NOMO-1 treated with DMSO at 0.1 percent for 48 hours (cell line): ENCODE results near the gene MMS22L.

Experiments used
- DNase-seq: peaks from one replicate; lab custom pipeline; 2025; ENCODE audit not compliant: unreplicated experiment; lab: John Stamatoyannopoulos, UW

MMS22L gene, protein sequence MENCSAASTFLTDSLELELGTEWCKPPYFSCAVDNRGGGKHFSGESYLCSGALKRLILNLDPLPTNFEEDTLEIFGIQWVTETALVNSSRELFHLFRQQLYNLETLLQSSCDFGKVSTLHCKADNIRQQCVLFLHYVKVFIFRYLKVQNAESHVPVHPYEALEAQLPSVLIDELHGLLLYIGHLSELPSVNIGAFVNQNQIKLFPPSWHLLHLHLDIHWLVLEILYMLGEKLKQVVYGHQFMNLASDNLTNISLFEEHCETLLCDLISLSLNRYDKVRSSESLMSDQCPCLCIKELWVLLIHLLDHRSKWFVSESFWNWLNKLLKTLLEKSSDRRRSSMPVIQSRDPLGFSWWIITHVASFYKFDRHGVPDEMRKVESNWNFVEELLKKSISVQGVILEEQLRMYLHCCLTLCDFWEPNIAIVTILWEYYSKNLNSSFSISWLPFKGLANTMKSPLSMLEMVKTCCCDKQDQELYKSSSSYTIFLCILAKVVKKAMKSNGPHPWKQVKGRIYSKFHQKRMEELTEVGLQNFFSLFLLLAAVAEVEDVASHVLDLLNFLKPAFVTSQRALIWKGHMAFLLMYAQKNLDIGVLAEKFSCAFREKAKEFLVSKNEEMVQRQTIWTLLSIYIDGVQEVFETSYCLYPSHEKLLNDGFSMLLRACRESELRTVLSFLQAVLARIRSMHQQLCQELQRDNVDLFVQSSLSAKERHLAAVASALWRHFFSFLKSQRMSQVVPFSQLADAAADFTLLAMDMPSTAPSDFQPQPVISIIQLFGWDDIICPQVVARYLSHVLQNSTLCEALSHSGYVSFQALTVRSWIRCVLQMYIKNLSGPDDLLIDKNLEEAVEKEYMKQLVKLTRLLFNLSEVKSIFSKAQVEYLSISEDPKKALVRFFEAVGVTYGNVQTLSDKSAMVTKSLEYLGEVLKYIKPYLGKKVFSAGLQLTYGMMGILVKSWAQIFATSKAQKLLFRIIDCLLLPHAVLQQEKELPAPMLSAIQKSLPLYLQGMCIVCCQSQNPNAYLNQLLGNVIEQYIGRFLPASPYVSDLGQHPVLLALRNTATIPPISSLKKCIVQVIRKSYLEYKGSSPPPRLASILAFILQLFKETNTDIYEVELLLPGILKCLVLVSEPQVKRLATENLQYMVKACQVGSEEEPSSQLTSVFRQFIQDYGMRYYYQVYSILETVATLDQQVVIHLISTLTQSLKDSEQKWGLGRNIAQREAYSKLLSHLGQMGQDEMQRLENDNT

GRCh38 chr6:97282726-97283617 is at the start of gene MMS22L:
Gene MMS22L (minus strand): TSS chr6:97283216. CDS start chr6:97282477, 739 bp downstream.
- peak; percentile 91 for DNase-seq

GRCh38 chr6:97322811-97323210 is 39.8 kb upstream of the MMS22L start:
- DNase-seq: no peak

DNA sequence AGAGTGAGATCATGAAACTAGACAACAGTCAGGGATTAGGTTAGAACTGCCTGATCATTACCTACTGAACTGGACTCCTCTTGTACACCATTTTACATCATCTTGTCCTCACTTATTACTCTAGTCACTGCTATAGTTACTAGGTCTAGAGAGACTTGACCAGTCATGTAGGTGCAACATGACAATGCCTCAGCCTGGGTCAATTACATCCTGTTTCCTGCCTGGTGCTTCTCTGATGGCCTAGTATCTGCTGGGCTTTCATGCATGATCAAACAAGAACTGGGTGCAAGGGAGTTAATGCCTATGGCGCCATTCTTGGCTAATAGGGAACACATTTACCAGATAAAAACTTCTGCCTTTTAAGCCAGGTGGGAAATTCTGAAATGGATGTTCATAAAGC is 39.2 kb upstream of the MMS22L start:
- DNase-seq: no peak

- DNase-seq: no peak
Measured at GRCh38 chr6:97316978-97317377, 34.0 kb upstream of the MMS22L start.

DNA sequence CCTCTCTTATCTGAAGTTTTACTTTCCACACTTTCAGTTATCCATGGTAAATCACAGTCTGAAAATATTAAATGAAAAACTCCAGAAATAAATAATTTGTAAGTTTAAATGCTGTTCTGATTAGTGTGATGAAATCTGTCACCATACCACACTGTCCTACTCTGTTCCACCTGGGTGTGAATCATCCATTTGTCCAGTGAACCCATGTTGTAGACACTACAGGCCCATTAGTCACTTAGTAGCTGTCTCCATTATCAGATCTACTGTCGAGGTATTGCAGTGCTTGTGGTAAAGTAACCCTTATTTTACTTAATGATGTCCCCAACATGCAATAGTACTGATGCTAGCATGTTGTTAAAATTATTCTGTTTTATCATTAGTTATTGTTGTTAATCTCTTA is 29.2 kb upstream of the MMS22L start:
- no peak for DNase-seq

DNA sequence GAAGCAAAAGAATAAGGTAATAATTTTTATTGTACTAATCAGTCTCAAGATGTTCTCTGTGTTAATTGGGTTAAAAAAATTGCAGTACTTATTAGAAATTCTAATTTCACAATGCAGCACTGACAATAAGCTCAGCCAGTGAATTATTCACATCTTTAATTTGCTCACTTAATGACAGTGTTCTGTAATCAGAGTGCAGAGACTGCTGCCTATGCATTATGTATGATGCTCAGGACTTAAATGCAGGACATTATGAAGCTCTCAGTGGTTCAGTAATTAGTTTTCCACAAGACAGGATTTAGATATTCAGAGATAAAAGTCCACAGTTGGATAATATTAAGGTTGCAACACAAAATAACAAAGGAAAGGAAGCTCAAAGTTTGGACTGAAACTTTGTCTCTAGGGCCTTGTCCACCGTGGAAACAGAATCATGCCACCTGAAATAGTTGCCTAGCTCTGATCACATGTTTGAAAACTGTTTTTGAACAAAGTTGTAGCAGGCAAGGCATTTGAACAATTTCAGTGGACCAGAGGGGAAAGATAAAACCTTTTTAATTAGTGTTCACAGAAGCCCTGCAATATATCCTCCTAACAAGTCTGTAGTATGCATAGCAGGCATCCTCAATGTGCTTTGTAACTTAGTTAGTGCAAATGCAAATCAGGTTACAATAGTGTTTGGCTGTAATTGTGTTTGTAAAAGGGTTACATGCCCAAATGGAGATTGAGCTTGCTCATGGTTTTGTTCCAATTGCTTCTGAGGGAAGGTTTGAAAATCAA is 23.7 kb upstream of the MMS22L start:
- no peak for DNase-seq

DNA sequence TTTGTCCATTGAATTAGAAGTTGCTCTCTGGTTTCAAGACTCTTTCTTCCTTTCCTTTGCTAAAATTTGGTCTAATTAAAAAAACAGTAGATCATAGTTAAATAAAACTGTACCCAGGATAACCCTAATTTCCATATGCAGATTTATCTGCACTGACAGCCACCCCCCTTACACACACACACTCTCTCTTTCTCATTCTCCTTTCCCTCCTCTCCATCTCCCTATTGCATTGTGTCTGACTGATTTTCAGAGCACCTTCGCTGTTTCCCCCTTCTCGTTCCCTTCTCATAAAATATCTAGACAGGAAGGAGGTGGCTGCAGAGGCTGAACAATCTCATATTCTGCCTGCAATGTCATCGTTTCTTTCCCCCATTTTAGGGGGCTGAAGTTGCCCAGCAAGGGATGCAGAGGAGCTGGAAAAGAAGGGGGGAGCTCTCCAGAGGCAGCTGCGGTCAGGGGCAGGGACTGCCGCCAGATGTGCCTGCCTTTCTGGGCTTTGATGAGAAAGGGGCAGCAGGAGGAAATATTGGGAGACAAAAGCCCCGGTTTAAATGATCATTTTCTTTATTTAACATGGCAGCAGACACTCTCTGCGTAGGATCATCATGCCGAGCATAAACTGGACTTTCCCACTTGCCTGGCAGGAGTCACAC is 22.5 kb upstream of the MMS22L start:
- no peak for DNase-seq

DNA sequence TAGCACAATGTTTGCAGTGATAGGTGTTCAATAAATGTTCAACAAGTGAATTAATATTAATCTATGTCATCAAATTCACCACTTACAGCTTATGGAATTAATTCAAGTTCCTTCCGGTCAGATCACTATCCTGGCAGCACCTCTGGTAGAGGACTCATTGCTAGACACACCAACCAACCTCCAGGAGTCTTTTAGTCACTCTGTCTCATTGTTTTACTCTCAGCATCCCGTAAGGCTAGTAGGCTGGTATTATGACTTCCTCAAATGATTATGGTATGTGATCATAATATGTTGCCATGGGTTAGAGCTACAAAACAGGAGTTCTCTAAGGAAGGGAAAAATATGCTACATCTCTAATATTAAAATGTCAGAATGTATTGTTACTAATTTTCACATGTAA is 21.7 kb upstream of the MMS22L start:
- no peak for DNase-seq

DNA sequence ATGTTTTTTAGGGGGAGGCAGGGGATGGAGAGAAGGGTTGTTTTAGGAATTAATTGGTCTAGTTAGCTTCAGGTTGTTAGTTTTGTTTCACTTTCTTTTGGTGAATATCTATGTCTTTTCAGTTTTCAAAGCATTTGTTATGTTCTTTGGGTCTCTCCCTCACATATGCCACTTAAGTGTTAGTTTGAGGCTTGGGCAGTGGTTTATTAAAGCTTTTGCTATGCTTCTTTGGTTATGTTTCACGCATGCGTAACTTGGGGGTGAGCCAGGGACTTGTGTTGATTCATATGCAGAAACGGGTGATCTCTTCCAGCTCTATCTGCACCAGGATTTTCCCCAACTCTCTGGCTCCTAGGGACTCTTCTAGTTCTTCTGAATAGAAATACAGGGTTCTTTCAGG is 11.4 kb upstream of the MMS22L start:
- no peak for DNase-seq

DNA sequence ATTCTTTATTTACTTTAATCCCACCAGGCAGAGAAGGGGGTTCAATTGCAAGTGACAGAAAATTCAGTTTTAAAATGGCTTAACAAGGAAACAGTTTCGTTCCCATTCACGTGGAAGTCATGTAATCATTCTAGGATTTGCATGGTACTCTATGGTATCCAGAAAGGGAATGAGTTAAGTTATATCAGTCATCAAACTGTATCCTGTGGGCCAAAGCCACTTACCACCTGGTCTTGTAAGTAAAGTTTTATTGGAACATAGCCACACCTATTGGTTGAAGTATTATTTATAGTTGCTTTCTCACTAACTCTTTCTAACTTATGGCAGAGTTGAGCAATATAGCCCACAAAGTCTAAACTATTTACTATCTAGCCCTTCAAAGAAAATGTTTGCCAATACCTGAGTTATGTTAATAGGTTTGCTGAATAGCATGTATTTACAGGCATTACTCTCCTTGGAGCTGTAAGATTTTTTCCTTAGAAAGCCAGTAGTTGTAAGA is 10.2 kb upstream of the MMS22L start:
- no peak for DNase-seq

- no peak for DNase-seq
Measured at GRCh38 chr6:97292671-97293070, 9.7 kb upstream of the MMS22L start.

DNA sequence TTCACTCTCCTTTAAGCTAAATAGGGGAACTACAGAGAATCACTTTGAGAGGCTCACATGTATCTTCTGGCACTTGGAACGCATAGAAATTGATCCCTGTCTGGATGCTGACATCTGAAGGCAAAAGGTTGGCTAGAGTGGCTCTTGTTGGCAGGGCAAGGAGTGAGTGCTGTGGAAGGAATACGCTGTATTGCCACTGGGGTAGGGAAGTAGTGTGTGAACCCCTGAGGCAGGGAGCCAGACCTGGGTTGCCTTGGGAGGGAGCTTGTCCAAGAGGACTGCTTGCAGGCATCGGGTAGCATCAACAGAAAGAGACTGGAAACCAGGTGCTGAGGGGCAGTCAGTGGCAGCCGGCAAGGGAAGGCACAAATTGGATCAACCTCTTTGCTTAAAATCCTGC is 8.9 kb upstream of the MMS22L start:
- no peak for DNase-seq

DNA sequence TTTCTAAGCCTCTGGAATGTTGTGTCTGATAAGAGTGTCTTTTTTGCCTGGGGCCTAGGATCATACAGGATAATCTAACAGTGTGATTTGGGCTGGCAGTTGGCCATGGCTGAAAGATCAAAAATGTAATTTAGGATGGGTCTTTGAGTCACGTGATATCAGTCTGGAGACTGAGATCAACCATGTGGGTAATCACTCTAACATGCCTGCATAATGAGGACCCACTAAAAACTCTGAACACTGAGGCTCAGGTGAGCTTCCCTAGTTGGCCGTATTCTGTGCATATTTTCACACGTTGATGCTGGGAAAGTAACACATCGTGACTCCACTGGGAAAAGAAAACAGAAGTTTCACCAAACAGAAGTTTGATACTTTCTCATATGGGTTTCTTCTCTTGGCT is 6.3 kb upstream of the MMS22L start:
- DNase-seq: no peak

- no peak for DNase-seq
Measured at GRCh38 chr6:97288188-97288587, 5.2 kb upstream of the MMS22L start.

GRCh38 chr6:97282238-97282725 is 734 bp downstream of the MMS22L start:
- no peak for DNase-seq

DNA sequence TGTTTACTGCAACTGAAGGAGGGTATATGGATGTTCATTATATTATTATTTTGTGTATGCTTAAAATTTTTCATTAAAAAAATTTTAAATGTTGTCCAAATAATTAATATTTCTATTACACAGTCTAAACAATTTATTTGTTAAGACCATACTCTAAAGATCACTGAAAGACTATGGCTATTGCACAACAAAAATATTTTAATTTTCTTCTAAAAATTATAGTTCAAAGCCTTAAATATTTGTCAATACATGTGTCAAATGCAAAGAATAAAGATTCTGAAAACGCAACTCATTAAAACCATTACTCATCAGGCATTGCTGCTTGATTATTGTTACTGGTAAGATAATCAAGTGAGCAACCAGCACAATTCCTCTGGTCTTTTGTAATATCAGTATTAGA is 2.2 kb downstream of the MMS22L start:
- no peak for DNase-seq

- no peak for DNase-seq
Measured at GRCh38 chr6:97275804-97276203, 7.2 kb downstream of the MMS22L start.

DNA sequence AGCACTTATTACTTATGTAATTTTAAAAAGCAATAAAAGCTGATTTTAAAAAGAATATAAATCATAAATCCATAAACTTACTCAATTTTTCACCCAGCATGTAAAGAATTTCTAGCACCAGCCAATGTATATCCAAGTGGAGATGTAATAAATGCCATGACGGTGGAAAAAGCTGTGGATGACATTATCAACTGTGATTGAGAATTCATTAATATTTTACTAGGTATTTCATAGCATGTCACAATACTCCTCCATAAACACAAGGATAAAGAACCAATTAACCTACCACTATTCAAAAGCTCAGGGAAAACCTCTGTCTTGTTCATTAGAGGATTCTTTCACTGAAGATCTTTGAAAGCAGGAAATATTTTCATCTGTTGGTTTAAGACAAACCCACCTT is 13.2 kb downstream of the MMS22L start:
- DNase-seq: no peak

DNA sequence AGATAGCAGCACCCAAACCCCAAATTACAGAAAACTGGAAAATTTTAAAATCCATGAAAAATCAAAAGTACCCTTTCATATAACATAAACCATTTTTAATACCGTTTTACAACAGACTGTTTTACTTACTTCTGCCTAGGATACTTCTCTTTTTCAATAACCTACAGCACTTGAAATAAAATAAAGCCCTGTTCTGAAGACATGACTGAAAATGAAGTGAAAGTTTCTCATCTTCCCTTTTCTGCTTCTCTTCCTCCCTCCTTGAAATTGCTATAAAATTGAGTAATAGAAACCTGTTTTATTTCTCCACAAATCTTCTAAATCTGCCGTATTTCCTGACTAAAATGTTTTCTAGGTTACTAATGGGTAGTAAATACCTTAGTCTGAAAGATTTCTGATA is 20.3 kb downstream of the MMS22L start:
- DNase-seq: peak; percentile 81
